HTERT RPE-1 (cell line): ENCODE results near the gene RNF44.
"Not testable (repeated sequence)": the region's sequence is repeated elsewhere in the genome, so short reads cannot be mapped to it uniquely, and the experiment has no call there.

Source experiments
- in situ Hi-C: fragments of 300-500 bp; cut with MboI; formaldehyde crosslinking; loops from 4 replicates; pipeline ENCODE4 v1.14.3; 2020; ENCODE audit warnings: low sequenced_read_pairs

Gene RNF44

DNA sequence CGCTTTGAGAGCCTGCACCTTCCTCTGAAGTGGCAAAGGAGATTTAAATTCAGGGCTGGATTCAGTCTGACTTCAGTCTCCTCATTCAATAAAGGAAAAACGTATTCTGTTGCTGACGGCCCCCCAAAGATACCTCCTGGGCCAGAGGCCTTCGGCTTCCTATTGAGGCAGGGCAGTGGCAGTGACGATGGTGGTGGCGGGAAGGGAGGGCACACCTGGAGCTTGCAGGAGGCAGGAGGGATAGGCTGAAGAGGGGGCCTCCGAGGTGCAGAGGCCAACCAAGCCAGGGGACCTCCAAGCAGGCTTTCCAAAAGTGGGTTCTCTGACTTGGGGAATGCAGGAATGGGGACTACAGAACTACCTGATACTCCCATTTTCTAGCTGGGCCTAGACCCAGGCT is 15.9 kb downstream of the RNF44 start:
- in situ Hi-C loops, result no loop called here

DNA sequence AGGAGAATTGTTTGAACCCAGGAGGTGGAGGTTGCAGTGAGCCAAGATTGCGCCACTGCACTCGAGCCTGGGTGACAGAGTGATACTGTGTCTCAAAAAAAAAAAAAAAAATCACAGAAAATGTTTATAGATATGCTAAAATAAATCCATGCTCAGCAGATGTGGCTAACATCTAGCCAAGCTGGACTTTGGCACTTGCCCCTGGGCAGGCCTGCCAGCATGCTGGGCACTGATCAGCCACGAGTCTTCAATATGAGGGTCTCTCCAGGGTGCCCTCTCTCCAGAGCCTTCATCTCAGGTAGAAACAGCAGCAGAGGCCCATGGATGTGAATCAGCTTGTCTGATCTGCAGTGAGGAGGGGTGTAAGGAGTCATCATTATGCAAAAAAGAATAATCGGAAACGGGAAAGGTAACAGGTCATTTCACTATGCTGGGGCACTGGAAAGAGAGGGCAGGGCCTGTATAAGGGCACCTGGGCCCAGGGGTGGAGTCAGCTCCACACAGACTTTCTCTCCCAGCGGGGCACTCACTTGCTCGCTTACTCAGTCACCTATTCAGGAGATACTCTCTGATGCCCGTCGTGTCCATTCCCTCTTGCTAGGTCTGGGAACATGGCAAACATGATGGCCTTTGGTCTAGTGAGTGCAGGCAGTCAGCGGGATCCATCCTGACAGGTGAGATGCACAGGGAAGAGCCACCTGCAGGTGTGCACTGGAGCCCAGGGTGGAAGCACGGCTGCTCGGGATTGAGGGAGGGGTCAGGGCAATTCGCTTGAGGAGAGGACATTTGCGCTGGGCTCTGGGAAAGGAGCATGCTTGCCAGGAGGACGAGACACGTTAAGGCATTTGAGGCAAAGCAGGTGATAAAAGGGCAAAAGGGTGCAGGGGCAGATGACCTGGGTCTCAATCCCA is 17.1 kb downstream of the RNF44 start:
- in situ Hi-C loops, result no loop called here

DNA sequence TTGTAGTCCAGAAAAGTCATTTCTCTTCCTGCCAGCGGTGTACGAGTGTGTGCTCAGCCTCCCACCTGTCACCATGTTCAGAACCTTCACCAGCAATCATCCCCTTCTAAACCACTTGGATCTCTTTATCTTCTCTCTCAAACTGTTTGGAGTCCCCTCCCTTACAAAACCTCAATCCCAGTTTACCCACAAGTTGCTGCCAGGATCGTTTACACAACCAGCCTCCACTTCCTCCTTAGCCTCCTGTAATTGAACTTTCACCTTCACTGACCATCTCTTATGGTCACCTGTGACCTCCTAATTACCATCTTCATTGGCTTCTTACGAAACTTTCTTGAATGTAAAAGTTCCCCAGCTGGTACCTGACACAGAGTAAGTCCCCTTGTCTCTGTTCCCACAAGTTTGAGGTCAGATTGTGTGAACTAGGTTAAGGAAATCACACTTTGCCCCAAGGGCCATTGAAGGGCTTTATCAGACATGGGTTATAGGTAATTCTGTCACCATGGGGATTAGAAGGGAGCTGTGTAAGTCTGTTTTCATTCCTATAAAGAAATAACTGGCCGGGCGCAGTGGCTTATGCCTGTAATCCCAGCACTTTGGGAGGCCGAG is 20.0 kb downstream of the RNF44 start:
- in situ Hi-C loops, result no loop called here

DNA sequence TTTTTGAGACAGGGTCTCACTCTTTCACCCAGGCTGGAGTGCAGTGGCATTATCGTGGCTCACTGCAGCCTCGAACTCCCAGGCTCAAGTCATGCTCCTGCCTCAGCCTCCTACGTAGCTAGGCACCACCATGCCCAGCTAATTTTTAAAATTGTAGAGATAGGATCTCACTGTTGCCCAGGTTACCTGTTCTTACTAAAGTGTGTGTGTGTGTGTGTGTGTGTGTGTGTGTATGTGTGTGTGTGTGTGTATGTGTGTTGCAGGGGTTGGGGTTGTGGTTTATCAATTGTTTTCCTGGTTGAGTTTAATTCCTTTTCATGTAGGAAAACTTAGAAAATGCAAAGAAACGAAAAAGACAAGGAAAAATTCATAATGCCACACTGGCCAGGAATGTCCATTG is 21.8 kb downstream of the RNF44 start:
- in situ Hi-C loops, result no loop called here

DNA sequence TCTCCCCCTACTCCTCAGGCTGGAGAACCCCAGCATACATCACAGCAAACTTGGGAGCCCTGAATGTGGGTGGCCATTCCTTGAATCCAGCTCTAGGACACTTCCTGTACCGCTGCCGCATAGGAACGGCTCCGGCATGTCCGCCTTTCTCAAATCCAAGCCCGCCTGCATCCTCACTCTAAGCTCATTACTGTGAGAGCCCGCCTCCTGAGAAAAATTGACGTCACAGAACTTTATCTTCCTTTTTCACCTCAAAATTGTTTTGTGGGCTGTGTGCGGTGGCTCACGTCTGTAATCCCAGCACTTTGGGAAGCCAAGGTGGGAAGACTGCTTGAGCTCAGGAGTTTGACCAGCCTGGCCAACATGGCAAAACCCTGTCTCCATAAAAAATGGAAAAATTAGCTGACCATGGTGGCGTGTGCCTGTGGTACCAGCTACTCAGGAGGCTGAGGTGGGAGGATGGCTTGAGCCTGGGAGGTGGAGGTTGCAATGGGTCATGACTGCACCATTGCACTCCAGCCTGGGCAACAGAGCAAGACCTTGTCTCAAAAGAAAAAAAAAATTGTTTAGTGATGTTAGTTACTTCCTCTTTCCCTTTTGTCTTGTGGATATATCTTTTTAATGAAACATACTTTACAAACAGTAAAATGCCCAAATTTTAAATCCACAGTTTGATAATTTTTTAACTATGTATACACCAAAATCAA is 22.8 kb downstream of the RNF44 start:
- in situ Hi-C loops, result no loop called here

DNA sequence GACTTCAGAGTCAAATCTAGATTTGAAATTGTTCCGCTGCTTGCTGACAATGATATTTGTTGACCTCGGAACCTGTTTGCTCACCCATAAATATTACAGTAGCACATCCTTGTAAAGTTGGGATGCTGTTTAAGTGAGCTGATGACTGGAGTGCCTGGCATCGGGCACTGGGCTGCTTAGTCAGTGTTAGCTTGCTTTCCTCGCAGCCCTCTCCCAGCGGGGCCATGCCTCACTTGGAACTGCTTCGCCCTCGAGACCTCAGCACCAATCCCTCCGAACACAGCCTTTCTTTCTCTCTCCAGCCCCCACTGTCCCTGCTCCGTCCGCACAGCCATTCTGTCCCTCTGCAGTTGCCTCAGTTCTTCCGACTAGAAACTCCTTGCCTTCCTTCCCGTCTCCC is 23.4 kb downstream of the RNF44 start:
- in situ Hi-C loops, result no loop called here

DNA sequence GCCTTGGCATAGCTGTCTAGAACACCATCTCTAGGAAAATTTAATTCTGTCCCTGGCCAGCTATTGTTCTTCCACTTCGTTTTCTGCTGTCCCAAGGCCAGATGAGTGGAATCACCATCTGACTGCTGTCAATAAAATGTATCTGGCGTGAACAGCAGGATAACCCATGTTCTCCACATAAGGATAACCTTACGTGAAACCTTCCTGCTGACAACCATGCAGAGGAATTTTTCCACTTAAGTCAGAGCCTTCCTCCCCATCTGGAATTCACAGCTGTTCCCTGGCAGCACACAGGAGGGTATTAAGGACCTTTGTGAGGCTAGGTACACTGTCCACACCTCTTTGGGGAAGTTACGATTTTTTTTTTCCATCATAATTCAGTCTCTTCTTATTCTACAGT is 28.6 kb downstream of the RNF44 start:
- in situ Hi-C loops, result no loop called here

DNA sequence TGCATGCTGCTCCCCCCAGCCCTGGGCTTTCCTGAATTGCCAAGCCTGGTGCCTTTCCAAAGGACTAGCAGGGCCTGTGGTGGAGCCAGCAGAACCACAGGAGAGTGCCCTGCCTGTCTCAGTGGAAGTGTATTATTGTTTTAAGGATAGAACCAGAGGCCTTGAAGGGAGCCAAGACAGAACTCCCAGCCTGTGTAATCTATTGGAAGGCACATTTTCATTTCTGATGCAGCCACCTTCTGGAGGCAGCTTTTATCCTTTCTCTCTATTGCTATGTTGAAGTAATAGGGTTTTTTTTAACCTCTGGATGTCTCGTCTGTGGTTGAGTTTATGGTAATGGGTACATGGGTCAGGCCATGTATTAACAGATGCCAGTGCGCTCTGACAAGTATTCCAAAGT is 29.3 kb downstream of the RNF44 start:
- in situ Hi-C loops, result no loop called here

DNA sequence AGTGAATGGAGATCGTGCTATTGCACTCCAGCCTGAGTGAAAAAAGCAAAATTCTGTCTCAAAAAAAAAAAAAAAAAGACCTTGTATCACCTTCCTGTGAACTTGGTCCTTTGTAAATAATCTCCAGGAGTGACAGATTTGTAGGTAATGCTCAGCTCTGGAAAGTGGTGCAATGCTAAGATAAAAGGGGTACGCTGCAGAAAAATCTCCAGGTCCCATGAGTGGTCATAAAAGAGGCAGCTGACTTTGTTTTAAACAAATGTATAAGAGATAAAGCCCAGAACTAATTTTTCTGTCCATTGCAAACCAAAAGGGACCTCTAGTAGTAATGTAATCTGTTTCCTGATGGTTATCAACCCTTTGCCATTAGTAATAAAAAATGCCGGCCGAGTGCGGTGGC is 33.7 kb downstream of the RNF44 start:
- in situ Hi-C loops, result no loop called here

DNA sequence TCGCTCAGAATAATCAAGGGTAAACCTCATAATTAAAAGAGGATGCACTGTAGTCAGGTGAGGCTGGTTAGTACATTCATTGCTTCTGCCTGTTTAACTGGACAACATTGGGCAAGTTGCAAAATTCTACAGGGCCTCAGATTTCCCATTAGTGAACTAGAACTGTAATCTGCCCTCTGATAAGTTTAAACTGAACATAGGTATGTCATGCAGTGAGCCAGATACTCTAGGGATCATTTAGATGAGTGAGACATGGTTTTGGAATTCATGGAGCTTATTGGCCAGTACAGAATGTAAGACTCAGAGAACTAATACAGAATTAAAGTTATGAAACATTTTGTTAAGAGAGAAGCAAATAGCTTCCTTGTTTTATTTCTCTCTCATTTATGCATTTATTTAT is 35.9 kb downstream of the RNF44 start:
- in situ Hi-C loops, result no loop called here

DNA sequence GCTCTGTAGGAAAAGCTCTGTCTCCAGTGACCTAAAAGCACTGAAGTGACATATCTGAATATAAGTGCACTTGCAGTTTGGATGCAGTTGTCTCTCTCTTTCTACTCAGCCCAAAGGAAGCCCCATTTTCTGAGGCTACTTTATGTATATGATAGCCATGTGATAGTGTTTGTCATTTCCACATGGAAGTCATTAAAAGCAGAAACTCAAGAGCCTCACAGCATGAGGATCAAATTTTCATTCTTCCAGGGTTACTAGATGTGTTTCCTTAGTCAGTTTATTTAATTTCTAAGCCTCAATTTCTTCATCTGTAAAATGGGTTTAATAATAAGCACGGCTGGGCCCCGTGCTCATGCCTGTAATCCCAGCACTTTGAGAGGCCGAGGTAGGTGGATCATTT is 36.7 kb downstream of the RNF44 start:
- in situ Hi-C loops, result no loop called here

DNA sequence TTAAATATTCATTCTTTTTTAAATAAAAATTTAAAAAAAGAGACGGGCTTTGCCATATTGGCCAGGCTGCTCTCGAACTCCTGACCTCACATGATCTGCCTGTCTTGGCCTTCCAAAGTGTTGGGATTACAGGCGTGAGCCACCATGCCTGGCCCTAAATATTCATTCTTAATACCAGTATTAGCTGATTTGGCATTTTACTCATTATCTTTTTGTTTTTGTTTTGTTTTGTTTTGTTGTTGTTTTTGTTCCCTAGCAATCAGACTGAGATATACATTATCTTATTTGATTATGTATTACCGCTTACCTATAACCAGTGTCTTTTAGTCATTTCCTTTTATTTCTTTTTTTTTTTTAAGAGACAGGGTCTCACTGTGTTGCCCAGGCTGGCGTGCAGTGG is 37.9 kb downstream of the RNF44 start:
- in situ Hi-C loops, result no loop called here

DNA sequence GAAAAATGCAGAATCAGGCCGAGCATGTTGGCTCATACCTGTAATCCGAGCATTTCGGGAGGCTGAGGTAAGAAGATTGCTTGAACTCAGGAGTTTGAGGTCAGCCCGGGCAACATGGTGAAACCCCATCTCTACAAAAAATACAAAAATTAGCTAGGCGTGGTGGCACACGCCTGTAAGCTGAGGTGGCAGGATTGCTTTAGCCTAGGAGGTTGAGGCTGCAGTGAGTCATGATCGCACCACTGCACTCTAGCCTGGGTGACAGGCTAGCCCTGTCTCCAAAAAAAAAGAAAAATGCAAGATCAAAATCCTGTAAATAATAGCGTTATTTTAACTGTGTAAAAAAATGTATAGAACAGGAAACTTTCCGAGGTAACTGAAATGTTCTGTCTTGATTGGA is 39.4 kb downstream of the RNF44 start:
- in situ Hi-C loops, result no loop called here

DNA sequence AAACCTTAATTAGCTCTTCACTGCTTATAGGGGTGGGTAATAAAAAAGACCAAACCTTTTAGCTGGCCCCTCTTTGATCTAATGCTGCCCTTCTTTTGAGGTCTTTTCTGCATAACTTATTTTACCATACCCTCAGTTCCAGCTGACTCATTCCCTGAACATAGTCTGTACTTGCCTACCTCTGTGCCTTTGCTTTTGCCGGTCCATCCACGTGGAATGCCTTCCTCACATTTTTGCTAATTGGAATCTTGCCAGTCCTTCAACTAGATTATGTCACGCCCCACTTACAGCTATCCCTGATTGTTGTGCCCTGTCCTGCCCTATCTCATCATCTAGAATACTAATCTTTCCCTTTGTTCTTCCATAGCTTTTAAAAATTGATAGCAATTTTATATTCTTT is 44.8 kb downstream of the RNF44 start:
- in situ Hi-C loops, result no loop called here

DNA sequence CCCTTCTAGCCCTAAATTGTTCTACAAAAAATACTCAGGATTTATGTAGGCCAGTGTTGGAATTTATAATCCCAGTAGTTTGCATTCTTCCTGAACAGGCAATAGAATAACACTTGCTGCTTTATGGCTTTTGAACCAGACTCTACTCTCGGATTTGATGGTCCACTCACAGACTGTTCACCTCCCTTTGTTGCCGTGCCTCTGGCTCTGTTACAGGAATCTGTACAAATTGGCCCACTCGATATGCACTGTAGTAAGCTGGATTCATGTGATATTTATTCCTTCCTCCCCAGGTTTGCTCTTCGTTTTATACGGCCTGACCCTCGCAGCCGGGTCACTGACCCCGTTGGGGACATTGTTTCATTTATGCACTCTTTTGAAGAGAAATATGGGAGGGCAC is 45.3 kb downstream of the RNF44 start:
- in situ Hi-C loops, result no loop called here

DNA sequence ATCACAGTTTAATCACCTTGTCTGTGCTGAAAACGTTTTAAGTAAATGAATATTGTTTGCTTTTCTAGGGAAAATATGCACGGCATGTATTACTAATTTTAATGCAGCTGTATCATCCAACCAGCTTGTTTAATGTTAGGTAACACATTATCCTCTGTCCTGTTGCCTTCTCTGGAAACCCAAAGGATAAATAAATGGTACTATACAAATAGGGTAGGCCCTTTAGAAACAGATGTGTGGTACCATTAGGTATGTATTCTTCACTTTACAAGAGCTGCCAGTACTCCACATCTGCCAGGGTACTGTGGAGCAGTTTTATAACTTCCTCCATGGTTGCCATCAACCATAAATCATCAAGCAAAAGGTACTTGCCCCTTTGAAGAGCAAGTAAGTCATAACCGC is 46.1 kb downstream of the RNF44 start:
- in situ Hi-C loops, result no loop called here

DNA sequence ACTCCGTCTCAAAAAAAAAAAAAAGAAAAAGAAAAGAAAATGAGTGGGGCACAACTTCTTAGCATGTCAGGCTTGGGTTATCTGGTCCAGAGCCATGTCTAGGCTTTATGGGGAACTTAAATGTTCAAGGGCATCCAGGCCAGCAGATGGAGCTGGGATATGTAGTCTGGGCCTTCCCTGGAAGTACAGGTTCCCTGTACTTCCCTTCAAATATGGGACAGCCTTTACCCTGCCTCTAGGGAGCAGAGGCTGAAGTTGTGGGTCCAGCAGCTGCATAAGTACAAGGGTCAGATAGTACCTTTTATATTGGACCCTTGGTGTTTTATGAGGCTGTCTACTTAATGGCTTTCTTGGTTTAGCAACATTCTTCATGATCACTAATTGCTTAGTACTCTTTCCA is 46.9 kb downstream of the RNF44 start:
- in situ Hi-C loops, result no loop called here

DNA sequence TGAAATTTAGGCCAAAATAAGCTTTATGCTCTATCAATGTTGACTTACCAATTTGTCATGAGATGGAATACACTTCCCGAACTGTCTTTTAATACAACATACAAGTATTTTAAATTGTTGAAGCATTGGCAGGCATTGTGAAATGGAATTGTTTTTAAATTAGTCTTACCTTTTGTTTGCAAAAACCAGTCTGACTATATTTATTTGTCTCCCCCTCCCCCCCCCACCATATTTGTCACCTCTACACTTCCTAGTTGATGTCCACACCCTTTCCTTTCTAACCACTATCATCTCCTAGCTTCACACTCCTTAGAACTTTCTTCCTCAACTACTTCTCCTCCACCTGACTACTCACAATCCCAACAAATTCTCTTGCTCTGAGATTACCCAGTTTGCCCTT is 48.1 kb downstream of the RNF44 start:
- in situ Hi-C loops, result no loop called here

DNA sequence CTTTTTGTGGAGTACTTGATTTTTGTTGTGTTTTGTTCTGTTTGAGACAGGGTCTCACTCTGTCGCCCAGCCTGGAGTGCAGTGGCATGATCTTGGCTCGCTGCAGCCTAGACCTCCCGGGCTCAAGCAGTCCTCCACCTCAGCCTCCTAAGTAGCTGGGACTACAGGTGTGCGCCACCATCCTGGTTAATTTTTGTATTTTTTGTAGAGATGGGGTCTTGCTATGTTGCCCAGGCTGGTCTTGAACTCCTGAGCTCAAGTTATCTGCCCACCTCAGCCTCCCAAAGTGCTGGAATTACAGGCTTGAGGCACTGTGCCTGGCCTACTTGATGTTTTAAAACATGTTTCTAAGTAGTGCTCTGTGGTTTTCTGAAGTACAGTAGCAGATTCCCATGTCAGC is 50.0 kb downstream of the RNF44 start:
- in situ Hi-C loops, result not testable (repeated sequence)

DNA sequence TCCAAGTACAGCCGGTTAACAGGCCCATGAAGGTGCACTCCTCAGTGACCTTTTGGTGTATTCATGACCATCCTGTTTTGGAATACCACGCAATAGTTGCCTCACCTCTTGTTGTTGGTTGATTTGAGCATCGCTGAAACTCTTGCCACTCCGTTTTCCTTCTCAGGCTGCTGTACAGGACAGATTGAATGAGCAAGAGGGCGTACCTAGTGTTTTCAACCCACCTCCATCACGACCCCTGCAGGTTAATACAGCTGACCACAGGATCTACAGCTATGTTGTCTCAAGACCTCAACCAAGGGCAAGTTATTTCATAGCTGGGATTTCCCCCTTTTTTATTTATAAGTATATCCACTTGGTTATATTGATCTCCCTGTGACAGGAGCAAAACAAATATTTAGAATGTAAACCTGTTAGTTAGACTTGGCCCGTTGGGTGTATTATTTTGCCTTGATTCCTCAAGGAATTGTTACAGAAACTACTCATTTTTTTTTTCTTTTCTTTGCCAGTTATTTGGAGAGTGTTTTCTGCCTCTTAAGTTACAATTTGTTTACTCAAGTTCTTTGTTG is 50.9 kb downstream of the RNF44 start:
- in situ Hi-C loops, result no loop called here

DNA sequence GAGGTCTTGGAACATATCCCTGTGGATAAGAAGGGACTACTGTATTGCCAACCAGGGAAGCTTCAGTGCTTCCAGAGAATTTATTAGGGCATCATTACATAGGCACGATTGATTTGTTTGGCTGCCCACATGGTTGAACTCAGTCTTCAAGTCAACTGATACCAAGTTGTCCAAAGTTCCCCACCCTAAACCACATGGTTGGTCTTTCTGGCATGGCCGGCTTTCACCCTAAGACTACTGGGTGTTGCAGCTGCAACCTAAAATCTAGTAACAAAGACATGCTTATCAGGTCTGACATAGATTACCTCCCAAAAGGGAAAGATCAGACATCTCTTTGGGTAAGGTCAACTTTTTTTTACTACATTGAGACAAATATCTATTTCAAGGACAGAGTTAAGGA is 52.0 kb downstream of the RNF44 start:
- in situ Hi-C loops, result no loop called here

DNA sequence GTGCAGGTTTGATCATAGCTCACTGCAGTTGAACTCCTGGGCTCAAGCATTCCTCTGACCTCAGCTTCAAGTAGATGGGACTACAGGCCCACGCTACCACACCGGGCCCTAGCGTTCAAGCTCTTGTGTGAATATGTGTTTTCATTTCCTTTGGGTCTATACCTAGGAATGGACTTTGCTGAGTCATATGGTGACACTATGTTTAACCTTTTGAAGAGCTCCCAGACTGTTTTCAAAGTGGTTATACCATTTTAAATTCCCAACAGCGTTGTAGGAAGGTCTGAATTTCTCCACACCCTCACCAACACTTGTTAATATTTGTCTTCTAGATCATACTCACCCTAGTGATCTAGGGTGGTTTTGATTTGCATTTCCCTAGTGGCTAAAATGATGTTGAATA is 55.5 kb downstream of the RNF44 start:
- in situ Hi-C loops, result no loop called here
